Non-pigmented ciliary epithelial cell (primary cell): ENCODE data around the gene PHF8.

ENCODE experiments used
- DNase-seq: peaks from one replicate; pipeline ENCODE4 v3.0.0-alpha.2; 2010; ENCODE audit warnings: low read depth

PHF8 gene

GRCh38 chrX:54044126-54044876 lies at the start of gene PHF8:
Gene PHF8, minus strand, starts transcription at chrX:54044473. Its CDS starts 1,745 bp downstream, at chrX:54042728.
- peak; percentile 80 for DNase-seq

DNA sequence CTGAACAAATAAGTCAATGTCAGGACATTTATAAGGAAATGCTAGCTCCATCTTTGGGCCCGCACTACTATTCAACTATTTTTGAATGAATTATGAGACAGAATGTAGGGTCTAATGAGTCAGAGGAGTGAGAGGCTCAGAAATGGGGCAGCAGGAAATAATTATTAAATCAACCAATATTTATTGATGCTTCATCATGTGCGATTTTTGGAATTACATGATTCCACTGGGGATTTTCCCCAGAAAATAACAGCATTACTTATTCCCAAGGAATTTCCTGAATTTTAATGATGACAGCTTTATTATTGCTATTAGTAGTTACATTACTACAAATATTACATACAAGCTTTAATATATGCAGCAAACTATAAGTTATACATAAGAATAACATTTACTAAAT lies 49.3 kb upstream of the PHF8 start:
- no peak for DNase-seq

GRCh38 chrX:54093159-54093558 lies 48.9 kb upstream of the PHF8 start:
- DNase-seq: no peak

GRCh38 chrX:54090880-54091279 lies 46.6 kb upstream of the PHF8 start:
- no peak for DNase-seq

DNA sequence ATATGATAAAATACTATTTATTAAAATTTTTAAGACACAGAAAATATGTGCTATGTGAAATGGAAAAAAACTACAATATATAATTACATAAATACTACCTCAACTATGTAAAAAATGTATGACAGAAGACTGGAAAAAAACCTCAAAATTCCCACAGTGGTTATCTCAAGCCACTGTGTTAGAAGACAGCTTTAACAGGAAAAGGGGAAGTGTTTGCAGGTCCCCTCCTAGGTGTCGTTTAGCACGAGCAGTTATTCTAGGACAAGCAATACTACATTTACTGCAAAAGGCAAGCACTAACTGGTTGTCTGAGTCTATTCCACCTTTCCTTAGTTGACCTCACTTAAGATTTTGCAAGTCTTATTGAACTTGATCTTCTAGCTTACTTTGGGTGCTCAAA lies 44.9 kb upstream of the PHF8 start:
- DNase-seq: no peak

- no peak for DNase-seq
Measured at GRCh38 chrX:54087661-54088060, 43.4 kb upstream of the PHF8 start.

- DNase-seq: no peak
Measured at GRCh38 chrX:54085666-54086065, 41.4 kb upstream of the PHF8 start.

GRCh38 chrX:54076903-54077302 lies 32.6 kb upstream of the PHF8 start:
- DNase-seq: no peak

GRCh38 chrX:54074826-54075225 lies 30.6 kb upstream of the PHF8 start:
- DNase-seq: no peak

DNA sequence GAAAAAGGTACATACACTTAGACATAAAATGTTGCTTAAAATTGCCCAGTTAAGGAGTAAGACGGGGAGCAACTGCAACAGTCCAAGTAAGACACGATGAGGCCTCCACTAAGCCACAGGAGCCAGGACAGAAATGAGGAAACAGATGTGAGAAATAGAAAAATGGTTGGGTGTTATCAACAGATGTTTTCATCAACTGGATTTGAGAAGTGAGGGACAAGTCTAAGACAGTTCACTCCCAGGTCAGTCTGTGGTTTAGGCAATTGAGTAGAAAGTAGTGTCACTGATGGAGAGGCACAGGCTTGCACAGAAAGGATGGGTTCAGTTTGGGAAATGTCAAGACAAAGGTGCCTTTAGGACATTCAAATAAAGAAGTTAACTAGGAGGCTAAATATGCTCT lies 23.5 kb upstream of the PHF8 start:
- no peak for DNase-seq

- no peak for DNase-seq
Measured at GRCh38 chrX:54066841-54067240, 22.6 kb upstream of the PHF8 start.

DNA sequence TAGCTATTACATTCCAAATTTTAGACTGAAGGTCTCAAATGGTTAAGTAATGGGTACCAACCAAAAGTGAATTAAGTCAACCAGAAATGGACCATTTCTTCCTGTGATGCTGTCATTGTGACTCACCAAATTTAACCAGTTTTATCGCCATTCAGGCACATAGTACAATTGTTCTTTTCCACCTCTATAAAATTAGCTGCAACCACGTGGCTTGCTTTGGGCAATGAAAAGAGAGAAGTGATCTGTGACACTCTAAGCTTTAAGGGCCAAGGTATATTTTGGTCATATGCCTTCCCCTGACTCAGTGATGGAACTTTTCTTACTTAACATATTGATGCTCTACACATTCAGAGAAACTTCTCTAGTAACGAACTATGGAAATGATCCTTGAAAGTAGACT lies 20.3 kb upstream of the PHF8 start:
- no peak for DNase-seq

- DNase-seq: no peak
Measured at GRCh38 chrX:54063361-54063760, 19.1 kb upstream of the PHF8 start.

- no peak for DNase-seq
Measured at GRCh38 chrX:54049801-54050200, 5.5 kb upstream of the PHF8 start.

GRCh38 chrX:54048412-54048811 lies 4.1 kb upstream of the PHF8 start:
- no peak for DNase-seq

GRCh38 chrX:54045563-54046228 lies 1.4 kb upstream of the PHF8 start:
- no peak for DNase-seq

GRCh38 chrX:54044877-54045338 lies 635 bp upstream of the PHF8 start:
- DNase-seq: no peak

DNA sequence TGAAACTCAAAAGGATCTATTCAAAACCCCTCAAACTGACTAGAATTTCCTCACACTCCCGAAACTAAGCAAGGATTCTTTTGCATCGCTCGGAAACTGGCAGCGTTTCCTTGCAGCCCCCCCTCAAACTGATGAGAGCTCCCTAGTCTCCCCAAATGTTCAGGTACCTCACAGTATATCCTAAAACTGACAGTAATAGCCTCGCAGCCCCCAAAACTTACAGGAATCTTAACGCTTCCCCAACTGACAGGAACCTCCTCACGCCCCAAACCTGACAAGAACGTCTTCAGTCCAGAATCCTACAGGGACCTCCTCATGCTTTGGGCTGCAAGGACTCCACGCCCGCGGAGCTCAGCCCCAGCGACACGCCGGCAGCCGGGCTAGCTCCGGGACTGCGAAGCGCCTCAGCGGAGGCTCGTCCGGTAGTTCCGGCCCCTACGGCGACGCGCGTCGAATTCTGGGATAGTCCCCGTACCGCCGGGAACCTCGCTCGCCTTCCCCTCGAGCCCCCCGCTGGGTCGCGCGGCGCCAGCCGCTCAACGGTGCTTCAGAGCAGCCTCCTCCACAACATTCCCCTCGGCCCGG lies 640 bp downstream of the PHF8 start:
- DNase-seq: no peak

DNA sequence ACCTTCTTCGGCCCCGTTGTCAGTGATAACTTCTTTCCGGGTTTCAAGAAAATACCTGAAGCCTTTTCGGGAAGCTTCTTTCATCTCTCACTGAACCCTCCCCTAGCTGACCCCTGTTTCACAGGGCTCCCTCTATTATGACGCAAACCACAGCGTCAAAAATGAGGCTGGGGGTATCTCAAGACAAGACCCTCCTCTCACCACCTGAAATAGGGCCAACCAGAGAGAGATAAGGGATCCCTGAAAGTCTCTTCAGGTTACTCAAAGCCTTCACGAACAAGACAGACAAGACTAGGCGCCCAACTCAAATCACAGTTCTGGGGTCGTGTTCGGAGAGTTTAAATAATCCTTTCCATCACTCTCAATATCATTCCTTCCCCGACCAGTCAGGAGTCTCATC lies 1.2 kb downstream of the PHF8 start:
- DNase-seq: no peak

- no peak for DNase-seq
Measured at GRCh38 chrX:54042609-54043021, 1.7 kb downstream of the PHF8 start.

DNA sequence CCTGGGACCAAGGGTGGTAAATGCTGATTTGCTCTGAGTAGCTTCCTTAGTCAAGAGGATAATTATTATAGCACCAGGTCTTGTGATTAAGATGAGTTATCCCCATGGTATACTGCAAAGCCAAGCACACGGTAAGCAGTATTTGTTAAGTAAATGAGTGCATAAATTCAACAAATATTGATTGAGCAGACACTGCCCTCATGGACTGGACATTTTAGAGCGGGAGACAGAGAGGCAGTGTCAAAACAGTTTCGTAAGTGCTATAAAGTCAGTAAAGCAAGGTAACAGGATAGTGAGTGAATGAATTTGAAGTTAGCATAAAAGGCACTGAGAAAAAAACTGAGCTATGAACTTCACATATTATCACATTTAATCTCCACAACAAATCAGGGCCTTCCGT lies 13.9 kb downstream of the PHF8 start:
- DNase-seq: no peak

GRCh38 chrX:54029529-54030143 lies 14.6 kb downstream of the PHF8 start:
- no peak for DNase-seq

- no peak for DNase-seq
Measured at GRCh38 chrX:54024350-54024749, 19.9 kb downstream of the PHF8 start.
